ENCODE data around the gene SPART.

SPART gene

DNA sequence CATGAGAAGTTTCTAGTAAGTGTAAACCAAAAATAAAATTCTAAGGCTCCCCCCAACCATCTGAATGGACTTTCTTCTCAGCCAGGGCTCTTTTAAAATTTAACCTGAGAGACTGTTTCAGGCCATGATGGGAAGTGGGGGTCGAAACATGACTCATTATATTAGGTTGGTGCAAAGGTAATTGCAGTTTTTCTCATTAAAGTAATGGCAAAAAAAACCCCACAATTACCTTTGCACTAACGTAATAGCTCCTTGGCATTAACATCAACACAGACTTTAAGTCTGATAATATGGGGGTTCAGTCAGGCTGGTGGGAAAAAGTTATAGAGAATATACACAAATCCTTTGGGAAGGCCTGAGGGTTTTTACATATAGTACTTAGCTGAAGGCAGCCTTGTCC is 9.4 kb upstream of the SPART start:
- Histone ChIP-seq H3K9me3 (ENCODE audit: severe bottlenecking) (no peaks in the 10 kb centered on the region), H3K27me3 (ENCODE audit: insufficient read depth, poor library complexity, severe bottlenecking) (no peaks in the 10 kb centered on the region), H3K4me1 (ENCODE audit: insufficient read depth, poor library complexity, severe bottlenecking) (no peaks in the 10 kb centered on the region), H3K27ac (ENCODE audit: poor library complexity, severe bottlenecking) (no peak overlapping the region), H3K4me3 (ENCODE audit: severe bottlenecking) (no peak overlapping the region), H3K36me3 (ENCODE audit: low read depth) (no peaks in the 10 kb centered on the region)
- no peak for ATAC-seq (ENCODE audit: low read depth)
- TF ChIP-seq CTCF (IDR thresholded peaks at IDR 0.05; ENCODE audit: poor library complexity, severe bottlenecking): no peak
- DNase-seq (ENCODE audit: low spot score): no peak

GRCh38 chr13:36354842-36355623 is 8.8 kb upstream of the SPART start:
- TF ChIP-seq CTCF (IDR thresholded peaks at IDR 0.05; ENCODE audit: poor library complexity, severe bottlenecking): no peak
- H3K36me3 ChIP-seq (ENCODE audit: low read depth): no peaks in the 10 kb centered on the region
- ATAC-seq (ENCODE audit: low read depth) (no peak), DNase-seq (ENCODE audit: low spot score) (no peak)
- H3K9me3 ChIP-seq (ENCODE audit: severe bottlenecking): no peaks in the 10 kb centered on the region
- H3K4me1 ChIP-seq (ENCODE audit: insufficient read depth, poor library complexity, severe bottlenecking): no peaks in the 10 kb centered on the region
- H3K27ac ChIP-seq (ENCODE audit: poor library complexity, severe bottlenecking): no peak overlapping the region
- H3K4me3 ChIP-seq (ENCODE audit: severe bottlenecking): no peak overlapping the region
- no peaks in the 10 kb centered on the region for H3K27me3 ChIP-seq (ENCODE audit: insufficient read depth, poor library complexity, severe bottlenecking)

DNA sequence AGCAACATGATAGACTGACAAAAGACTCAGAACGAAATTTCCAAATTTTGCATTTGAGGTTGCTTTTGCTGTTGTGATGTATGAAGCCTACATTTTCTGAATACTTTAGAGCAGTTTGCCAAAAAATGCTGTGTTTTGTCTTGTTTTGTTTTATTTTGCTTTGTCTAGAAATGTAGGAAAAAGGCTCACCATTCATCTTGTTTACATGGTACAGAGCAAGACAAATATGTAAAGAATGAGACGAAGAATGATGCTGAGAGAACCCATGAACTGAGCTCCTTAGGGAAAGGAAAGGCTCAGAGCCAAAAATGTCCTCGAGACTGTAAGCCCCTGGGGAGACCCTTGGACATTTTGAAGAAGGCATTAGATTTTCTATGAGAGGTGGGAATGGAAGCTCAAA is 6.8 kb upstream of the SPART start:
- ATAC-seq (ENCODE audit: low read depth): no peak
- H3K27me3 ChIP-seq (ENCODE audit: insufficient read depth, poor library complexity, severe bottlenecking): no peaks in the 10 kb centered on the region
- H3K27ac ChIP-seq (ENCODE audit: poor library complexity, severe bottlenecking): no peak overlapping the region
- H3K36me3 ChIP-seq (ENCODE audit: low read depth): no peaks in the 10 kb centered on the region
- no peak for TF ChIP-seq CTCF (IDR thresholded peaks at IDR 0.05; ENCODE audit: poor library complexity, severe bottlenecking)
- no peak overlapping the region for H3K4me3 ChIP-seq (ENCODE audit: severe bottlenecking)
- H3K9me3 ChIP-seq (ENCODE audit: severe bottlenecking): no peaks in the 10 kb centered on the region
- no peak for DNase-seq (ENCODE audit: low spot score)
- no peaks in the 10 kb centered on the region for H3K4me1 ChIP-seq (ENCODE audit: insufficient read depth, poor library complexity, severe bottlenecking)

GRCh38 chr13:36352350-36352749 is 6.2 kb upstream of the SPART start:
- Histone ChIP-seq H3K27me3 (ENCODE audit: insufficient read depth, poor library complexity, severe bottlenecking) (no peaks in the 10 kb centered on the region), H3K36me3 (ENCODE audit: low read depth) (no peaks in the 10 kb centered on the region), H3K9me3 (ENCODE audit: severe bottlenecking) (no peaks in the 10 kb centered on the region), H3K4me3 (ENCODE audit: severe bottlenecking) (no peak overlapping the region), H3K4me1 (ENCODE audit: insufficient read depth, poor library complexity, severe bottlenecking) (no peaks in the 10 kb centered on the region), H3K27ac (ENCODE audit: poor library complexity, severe bottlenecking) (no peak overlapping the region)
- DNase-seq (ENCODE audit: low spot score) (no peak), ATAC-seq (ENCODE audit: low read depth) (no peak)
- no peak for TF ChIP-seq CTCF (IDR thresholded peaks at IDR 0.05; ENCODE audit: poor library complexity, severe bottlenecking)

- no peak for TF ChIP-seq CTCF (IDR thresholded peaks at IDR 0.05; ENCODE audit: poor library complexity, severe bottlenecking)
- Histone ChIP-seq H3K27ac (ENCODE audit: poor library complexity, severe bottlenecking) (no peak overlapping the region), H3K4me1 (ENCODE audit: insufficient read depth, poor library complexity, severe bottlenecking) (peaks cover 17% of the 10 kb centered on the region), H3K4me3 (ENCODE audit: severe bottlenecking) (no peak overlapping the region), H3K27me3 (ENCODE audit: insufficient read depth, poor library complexity, severe bottlenecking) (no peaks in the 10 kb centered on the region), H3K9me3 (ENCODE audit: severe bottlenecking) (no peaks in the 10 kb centered on the region), H3K36me3 (ENCODE audit: low read depth) (0 out of 2 replicates have a peak, but pooled peaks cover 3% of the 10 kb centered on the region)
- ATAC-seq (ENCODE audit: low read depth) (no peak), DNase-seq (ENCODE audit: low spot score) (no peak)
Measured at GRCh38 chr13:36347531-36348210, 1.5 kb upstream of the SPART start.
